NCI-H2107 treated with DMSO at 0.1 percent for 48 hours (cell line): ENCODE results near the gene IL10RA.
"Not testable (repeated sequence)": the region's sequence is repeated elsewhere in the genome, so short reads cannot be mapped to it uniquely, and the experiment has no call there.

Experiments used
- DNase-seq: peaks from one replicate; lab custom pipeline; 2025; ENCODE audit not compliant: unreplicated experiment; lab: John Stamatoyannopoulos, UW

Gene IL10RA

GRCh38 chr11:117961896-117962295 lies 24.3 kb upstream of the IL10RA start:
- DNase-seq = no peak

GRCh38 chr11:117962826-117963225 lies 23.4 kb upstream of the IL10RA start:
- no peak for DNase-seq

- no peak for DNase-seq
Observed at GRCh38 chr11:117966908-117967307, 19.3 kb upstream of the IL10RA start.

- no peak for DNase-seq
Observed at GRCh38 chr11:117969160-117969991, 16.8 kb upstream of the IL10RA start.

- no peak for DNase-seq
Observed at GRCh38 chr11:117970400-117971024, 15.7 kb upstream of the IL10RA start.

GRCh38 chr11:117972044-117972443 lies 14.2 kb upstream of the IL10RA start:
- no peak for DNase-seq

- peak; percentile 26 for DNase-seq
Observed at GRCh38 chr11:117972629-117973502, 13.3 kb upstream of the IL10RA start.

GRCh38 chr11:117973503-117973860 lies 12.7 kb upstream of the IL10RA start:
- no peak for DNase-seq

- no peak for DNase-seq
Observed at GRCh38 chr11:117976445-117976844, 9.7 kb upstream of the IL10RA start.

GRCh38 chr11:117977029-117977428 lies 9.2 kb upstream of the IL10RA start:
- DNase-seq = no peak

GRCh38 chr11:117977612-117978264 lies 8.5 kb upstream of the IL10RA start:
- DNase-seq = not testable (repeated sequence)

- not testable (repeated sequence) for DNase-seq
Observed at GRCh38 chr11:117978291-117978910, 7.8 kb upstream of the IL10RA start.

- no peak for DNase-seq
Observed at GRCh38 chr11:117978991-117979390, 7.2 kb upstream of the IL10RA start.

GRCh38 chr11:117979481-117980211 lies 6.5 kb upstream of the IL10RA start:
- DNase-seq = no peak

- DNase-seq = no peak
Observed at GRCh38 chr11:117980280-117980679, 5.9 kb upstream of the IL10RA start.

GRCh38 chr11:117980720-117981119 lies 5.5 kb upstream of the IL10RA start:
- no peak for DNase-seq

GRCh38 chr11:117983163-117983475 lies 3.1 kb upstream of the IL10RA start:
- no peak for DNase-seq

GRCh38 chr11:117984476-117984875 lies 1.7 kb upstream of the IL10RA start:
- no peak for DNase-seq

GRCh38 chr11:117986981-117987574 lies 884 bp downstream of the IL10RA start:
- DNase-seq = no peak
